Mesothelial cell of epicardium (in vitro differentiated cells): Measurements from ENCODE around the gene IQGAP2. TPM values are rescaled to one million over a fixed set of nuclear protein-coding genes. Genes with fewer than 3 reads are reported as not detected.

Experiments used
- DNase-seq, 2 experiments: peaks; one replicate each; pipeline ENCODE4 v3.0.0; 2021; ENCODE audit warnings: low spot score in 2 of 2; ENCODE audit not compliant: unreplicated experiment in 2 of 2
- H3K27ac Mint-ChIP-seq: 2 replicates; pipeline ENCODE4 v1.8.0; 2021; ENCODE audit warnings: mixed read lengths
- H3K27me3 Mint-ChIP-seq: 2 replicates; pipeline ENCODE4 v1.8.0; 2021; ENCODE audit warnings: low read depth, mixed read lengths
- H3K36me3 Mint-ChIP-seq: 2 replicates; pipeline ENCODE4 v1.8.0; 2021; ENCODE audit warnings: mixed read lengths
- H3K4me1 Mint-ChIP-seq: 2 replicates; pipeline ENCODE4 v1.8.0; 2021; ENCODE audit warnings: mixed read lengths
- H3K4me3 Mint-ChIP-seq: 2 replicates; pipeline ENCODE4 v1.8.0; 2021; ENCODE audit warnings: mild to moderate bottlenecking, moderate library complexity, mixed read lengths
- H3K9me3 Mint-ChIP-seq: 2 replicates; pipeline ENCODE4 v1.8.0; 2021; ENCODE audit warnings: mixed read lengths
- total RNA-seq: library from RNA; stranded (reverse); gene quantifications from 3 replicates; pipeline ENCODE4 v1.2.1, GENCODE V29; 2021
- TF ChIP-seq, protein P1 (sequence below): fragments of 200-600 bp; sonication (generic); IDR thresholded peaks from one replicate; pipeline ENCODE4 v1.5.0; 2021; ENCODE audit warnings: antibody characterized with exemption; ENCODE audit not compliant: unreplicated experiment

IQGAP2 gene
- total RNA-seq, 1 donor from 2014 or later = 13.9 TPM

DNA sequence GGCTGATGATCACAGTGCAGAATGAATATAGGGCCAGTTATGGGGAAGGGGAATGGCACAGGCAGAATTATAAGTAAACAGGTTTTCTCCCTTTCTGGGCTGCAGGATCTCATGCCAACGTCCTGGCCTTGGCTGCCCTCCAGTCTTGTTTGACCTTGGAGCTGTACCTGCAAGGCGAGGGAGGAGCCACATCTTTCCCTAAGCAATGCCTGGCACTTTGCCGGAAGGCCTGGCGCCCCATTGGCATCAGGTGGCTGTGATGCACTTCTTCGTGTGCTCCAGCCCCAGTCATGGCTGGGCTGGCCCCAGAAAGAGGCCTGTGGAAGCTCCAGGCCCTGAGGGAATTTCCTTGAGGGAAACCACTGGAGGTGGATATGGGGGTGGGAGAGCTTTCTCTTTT, 16.7 kb upstream of the IQGAP2 start:
- peak overlapping the region; percentile 76 for H3K27ac Mint-ChIP-seq
- DNase-seq = no peak

DNA sequence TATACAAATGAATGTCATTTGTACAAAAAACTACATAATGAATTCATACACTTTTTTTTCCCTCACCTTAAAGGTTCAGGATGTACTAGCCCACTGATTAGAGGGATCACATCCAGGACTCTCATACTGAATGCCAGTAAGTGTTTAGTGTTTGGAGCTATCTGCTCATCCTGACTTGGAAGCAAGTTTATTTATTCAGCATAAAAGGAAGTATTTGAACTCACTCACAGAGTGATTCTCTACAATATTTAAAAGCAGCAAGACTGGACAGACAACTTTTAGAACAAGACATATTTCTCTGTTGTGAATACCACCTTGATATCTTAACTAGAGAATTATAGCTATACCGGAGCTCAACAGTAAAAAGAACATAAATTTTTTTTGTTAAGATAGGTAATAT, 14.8 kb upstream of the IQGAP2 start:
- no peaks in the 10 kb centered on the region for H3K36me3 Mint-ChIP-seq

More for the DNA sequence above, 16.7 kb upstream of the IQGAP2 start:
- Mint-ChIP-seq H3K9me3 (no peaks in the 10 kb centered on the region), H3K4me3 (no peak overlapping the region), H3K27me3 (no peaks in the 10 kb centered on the region), H3K36me3 (no peaks in the 10 kb centered on the region), H3K4me1 (peaks cover 68% of the 10 kb centered on the region)
- TF ChIP-seq, protein P1, sequence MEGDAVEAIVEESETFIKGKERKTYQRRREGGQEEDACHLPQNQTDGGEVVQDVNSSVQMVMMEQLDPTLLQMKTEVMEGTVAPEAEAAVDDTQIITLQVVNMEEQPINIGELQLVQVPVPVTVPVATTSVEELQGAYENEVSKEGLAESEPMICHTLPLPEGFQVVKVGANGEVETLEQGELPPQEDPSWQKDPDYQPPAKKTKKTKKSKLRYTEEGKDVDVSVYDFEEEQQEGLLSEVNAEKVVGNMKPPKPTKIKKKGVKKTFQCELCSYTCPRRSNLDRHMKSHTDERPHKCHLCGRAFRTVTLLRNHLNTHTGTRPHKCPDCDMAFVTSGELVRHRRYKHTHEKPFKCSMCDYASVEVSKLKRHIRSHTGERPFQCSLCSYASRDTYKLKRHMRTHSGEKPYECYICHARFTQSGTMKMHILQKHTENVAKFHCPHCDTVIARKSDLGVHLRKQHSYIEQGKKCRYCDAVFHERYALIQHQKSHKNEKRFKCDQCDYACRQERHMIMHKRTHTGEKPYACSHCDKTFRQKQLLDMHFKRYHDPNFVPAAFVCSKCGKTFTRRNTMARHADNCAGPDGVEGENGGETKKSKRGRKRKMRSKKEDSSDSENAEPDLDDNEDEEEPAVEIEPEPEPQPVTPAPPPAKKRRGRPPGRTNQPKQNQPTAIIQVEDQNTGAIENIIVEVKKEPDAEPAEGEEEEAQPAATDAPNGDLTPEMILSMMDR = no peak

DNA sequence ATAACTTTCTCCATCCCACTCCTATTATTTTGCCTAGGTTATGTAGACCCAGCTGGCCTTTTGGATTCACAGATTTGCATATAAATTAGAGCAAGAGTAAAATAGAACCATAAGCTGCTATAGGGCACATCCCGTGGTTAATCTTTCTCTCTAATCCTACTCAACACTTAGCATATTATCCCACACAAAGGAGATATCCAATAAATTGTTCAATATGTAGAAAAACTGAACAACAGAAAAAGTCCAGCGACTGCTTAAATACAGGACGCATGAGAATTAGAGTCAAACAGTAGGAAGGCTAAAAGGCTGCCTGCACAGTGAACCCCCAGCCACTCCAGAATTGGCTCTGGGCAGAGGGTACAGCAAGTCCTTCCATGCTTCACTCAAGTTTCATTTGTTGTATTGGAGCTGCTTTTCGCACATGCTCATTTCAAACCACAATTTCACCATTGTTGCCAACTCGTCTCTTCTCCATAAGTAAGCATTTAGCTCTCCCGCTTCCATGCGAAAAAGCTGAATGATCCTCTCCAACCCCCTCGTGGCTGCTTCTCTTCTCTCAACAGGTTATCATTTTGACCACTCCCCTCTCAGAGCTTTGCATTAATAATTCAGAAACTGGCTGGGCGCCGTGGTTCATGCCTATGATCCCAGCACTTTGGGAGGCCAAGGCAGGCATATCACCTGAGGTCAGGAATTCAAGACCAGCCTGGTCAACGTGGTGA, 14.1 kb upstream of the IQGAP2 start:
- H3K27ac Mint-ChIP-seq = peak overlapping the region; percentile 84
- TF ChIP-seq, protein P1 = no peak
- DNase-seq = no peak
- no peaks in the 10 kb centered on the region for H3K36me3 Mint-ChIP-seq
- no peak overlapping the region for H3K4me3 Mint-ChIP-seq
- no peaks in the 10 kb centered on the region for H3K27me3 Mint-ChIP-seq
- H3K4me1 Mint-ChIP-seq = peaks cover 75% of the 10 kb centered on the region
- H3K9me3 Mint-ChIP-seq = no peaks in the 10 kb centered on the region

More for the DNA sequence above, 14.8 kb upstream of the IQGAP2 start:
- Mint-ChIP-seq H3K27me3 (no peaks in the 10 kb centered on the region), H3K4me1 (peaks cover 74% of the 10 kb centered on the region), H3K4me3 (no peak overlapping the region), H3K27ac (peak overlapping the region; percentile 85), H3K9me3 (no peaks in the 10 kb centered on the region)
- DNase-seq = no peak
- TF ChIP-seq, protein P1 = no peak

DNA sequence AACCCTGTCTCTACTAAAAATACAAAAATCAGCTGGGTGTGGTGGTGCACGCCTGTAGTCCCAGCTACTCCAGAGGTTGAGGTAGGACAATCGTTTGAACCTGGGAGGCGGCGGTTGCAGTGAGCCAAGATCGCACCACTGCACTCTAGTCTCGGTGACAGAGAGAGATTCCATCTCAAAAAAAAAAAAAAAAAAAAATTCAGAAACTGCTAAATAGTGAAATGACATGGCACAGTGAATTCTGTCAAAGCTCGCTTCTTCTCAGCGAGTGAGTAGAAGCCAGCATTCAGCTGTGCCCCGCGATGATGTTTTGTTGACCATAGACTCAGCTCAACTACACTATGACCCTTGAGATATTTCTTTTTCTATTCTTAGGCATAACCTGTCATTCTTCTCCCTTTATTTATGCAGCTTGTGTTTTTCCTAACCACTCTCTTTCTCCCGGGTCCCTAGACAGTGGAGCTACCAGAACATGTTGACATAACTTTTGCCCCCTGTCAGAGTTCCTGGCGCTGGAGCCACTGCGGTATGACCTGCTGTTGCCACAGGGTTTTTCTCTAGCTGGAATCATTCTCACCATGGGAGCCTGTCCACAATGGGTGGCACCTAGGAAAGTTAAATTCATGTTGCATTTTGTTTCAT, 13.5 kb upstream of the IQGAP2 start:
- H3K27me3 Mint-ChIP-seq = no peaks in the 10 kb centered on the region
- TF ChIP-seq, protein P1 = no peak
- DNase-seq = no peak
- H3K36me3 Mint-ChIP-seq = no peaks in the 10 kb centered on the region
- H3K4me1 Mint-ChIP-seq = peaks cover 69% of the 10 kb centered on the region
- no peaks in the 10 kb centered on the region for H3K9me3 Mint-ChIP-seq
- peak overlapping the region; percentile 84 for H3K27ac Mint-ChIP-seq
- no peak overlapping the region for H3K4me3 Mint-ChIP-seq

DNA sequence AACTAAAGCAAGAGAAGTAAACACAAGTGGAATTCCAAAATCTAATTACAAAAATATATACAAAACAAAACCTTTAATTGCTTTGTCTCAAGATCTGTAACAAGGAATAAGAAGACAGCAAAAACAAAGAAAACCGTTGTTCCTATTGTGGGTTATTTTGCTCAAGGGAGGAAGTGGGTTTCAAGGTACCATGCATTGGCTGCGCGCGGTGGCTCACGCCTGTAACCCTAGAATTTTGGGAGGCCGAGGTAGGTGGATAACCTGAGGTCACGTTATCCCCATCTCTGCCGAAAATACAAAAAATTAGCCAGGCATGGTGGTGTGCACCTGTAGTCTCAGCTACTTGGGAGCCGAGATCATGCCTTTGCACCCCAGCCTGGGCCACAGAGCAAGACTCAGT, 12.1 kb upstream of the IQGAP2 start:
- TF ChIP-seq, protein P1 = no peak
- Mint-ChIP-seq H3K27me3 (no peaks in the 10 kb centered on the region), H3K36me3 (no peaks in the 10 kb centered on the region), H3K9me3 (no peaks in the 10 kb centered on the region), H3K27ac (no peak overlapping the region), H3K4me1 (peaks cover 56% of the 10 kb centered on the region), H3K4me3 (no peak overlapping the region)
- no peak for DNase-seq
